ENCODE data around the gene AP3D1. TPM values are rescaled to one million over a fixed set of nuclear protein-coding genes. Genes with fewer than 3 reads are reported as not detected.

Gene AP3D1
- total RNA-seq, 2 experiments from 2014 or later, result 41.8 to 41.9 TPM

DNA sequence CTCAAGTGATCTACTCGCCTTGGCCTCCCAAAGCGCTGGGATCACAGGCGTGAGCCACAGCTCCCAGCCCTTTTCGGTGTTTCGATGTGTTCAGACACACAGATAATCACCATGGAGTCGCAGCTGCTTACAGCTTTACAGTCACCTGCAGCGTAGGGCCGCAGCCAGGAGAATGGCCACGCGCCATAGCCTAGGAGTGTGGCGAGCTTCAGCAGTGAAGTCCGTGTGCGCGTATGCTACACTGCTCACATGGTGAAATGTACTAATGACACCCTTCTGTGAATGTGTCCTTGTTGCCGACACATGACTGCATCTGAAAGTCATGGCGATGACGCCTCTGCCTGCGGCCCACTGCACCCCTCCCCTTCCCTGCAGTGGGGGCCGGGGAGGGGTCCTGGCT, 23.6 kb downstream of the AP3D1 start:
- no peak overlapping the region for H3K4me3 Mint-ChIP-seq
- no peaks in the 10 kb centered on the region for H3K9me3 ChIP-seq (ENCODE audit: control insufficient read depth in 1 of 2, insufficient read depth in 1 of 2, low read length in 2 of 2)
- H3K36me3 ChIP-seq (ENCODE audit: insufficient read depth, low read length), result peaks cover 71% of the 10 kb centered on the region

DNA sequence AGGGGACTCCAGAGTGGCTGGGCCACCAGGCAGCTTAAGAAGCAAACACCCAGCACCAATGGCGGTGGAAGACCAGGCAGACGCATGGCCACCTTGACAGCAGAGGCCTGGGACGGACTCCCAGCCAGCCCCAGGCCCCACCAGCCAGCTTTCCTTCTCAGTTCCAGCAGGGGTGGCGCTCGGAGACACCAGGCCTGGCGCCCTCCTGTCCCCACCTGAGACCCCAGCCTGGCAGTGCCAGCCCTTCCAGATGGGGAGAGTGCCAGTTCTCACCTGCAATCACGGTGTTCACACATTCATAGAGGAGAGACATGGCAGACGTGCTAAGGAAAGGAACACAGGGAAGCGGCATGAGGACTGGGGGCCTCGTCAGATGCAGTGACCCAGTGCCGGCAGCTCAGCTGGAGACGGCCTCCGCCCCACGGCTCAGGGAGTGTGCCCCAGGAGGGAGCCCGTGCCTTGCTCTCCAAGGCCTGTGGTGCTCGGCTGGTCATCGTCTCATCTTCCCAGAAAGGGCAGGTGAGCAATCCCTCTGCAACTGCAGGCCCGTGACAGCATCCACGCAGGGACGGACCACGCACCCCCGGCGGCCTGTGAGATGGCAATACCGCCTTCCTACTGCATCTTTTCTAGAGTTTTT, 24.4 kb downstream of the AP3D1 start:
- no peak for DNase-seq
- Mint-ChIP-seq H3K36me3 (ENCODE audit: low read depth) (peaks cover 36% of the 10 kb centered on the region), H3K4me1 (ENCODE audit: low read depth) (no peaks in the 10 kb centered on the region), H3K9me3 (no peaks in the 10 kb centered on the region), H3K27me3 (no peaks in the 10 kb centered on the region), H3K27ac (no peak overlapping the region), H3K4me3 (no peak overlapping the region)
- no peak for ATAC-seq (ENCODE audit: poor library complexity)
- Histone ChIP-seq H3K36me3 (ENCODE audit: insufficient read depth, low read length) (peaks cover 71% of the 10 kb centered on the region), H3K4me1 (ENCODE audit: insufficient read depth, low read length) (no peaks in the 10 kb centered on the region), H3K4me3 (ENCODE audit: low read length) (no peak overlapping the region), H3K27me3 (ENCODE audit: control insufficient read depth in 1 of 2, insufficient read depth in 2 of 2, low read length in 2 of 2) (no peaks in the 10 kb centered on the region), H3K27ac (ENCODE audit: low read depth in 1 of 2, low read length in 2 of 2) (no peak overlapping the region), H3K9me3 (ENCODE audit: control insufficient read depth in 1 of 2, insufficient read depth in 1 of 2, low read length in 2 of 2) (no peaks in the 10 kb centered on the region)
- CTCF ChIA-PET, result no interaction called here
- TF ChIP-seq, protein P1, sequence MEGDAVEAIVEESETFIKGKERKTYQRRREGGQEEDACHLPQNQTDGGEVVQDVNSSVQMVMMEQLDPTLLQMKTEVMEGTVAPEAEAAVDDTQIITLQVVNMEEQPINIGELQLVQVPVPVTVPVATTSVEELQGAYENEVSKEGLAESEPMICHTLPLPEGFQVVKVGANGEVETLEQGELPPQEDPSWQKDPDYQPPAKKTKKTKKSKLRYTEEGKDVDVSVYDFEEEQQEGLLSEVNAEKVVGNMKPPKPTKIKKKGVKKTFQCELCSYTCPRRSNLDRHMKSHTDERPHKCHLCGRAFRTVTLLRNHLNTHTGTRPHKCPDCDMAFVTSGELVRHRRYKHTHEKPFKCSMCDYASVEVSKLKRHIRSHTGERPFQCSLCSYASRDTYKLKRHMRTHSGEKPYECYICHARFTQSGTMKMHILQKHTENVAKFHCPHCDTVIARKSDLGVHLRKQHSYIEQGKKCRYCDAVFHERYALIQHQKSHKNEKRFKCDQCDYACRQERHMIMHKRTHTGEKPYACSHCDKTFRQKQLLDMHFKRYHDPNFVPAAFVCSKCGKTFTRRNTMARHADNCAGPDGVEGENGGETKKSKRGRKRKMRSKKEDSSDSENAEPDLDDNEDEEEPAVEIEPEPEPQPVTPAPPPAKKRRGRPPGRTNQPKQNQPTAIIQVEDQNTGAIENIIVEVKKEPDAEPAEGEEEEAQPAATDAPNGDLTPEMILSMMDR (IDR thresholded peaks at IDR 0.05), result no peak
- intact Hi-C loops (cut with DNase I, micrococcal nuclease), result no loop called here
- POLR2A ChIA-PET, result no interaction called here

More for the DNA sequence above, 23.6 kb downstream of the AP3D1 start:
- Histone ChIP-seq H3K27ac (ENCODE audit: low read depth in 1 of 2, low read length in 2 of 2) (no peak overlapping the region), H3K4me3 (ENCODE audit: low read length) (no peak overlapping the region), H3K4me1 (ENCODE audit: insufficient read depth, low read length) (no peaks in the 10 kb centered on the region), H3K27me3 (ENCODE audit: control insufficient read depth in 1 of 2, insufficient read depth in 2 of 2, low read length in 2 of 2) (no peaks in the 10 kb centered on the region)
- Mint-ChIP-seq H3K36me3 (ENCODE audit: low read depth) (peaks cover 40% of the 10 kb centered on the region), H3K27me3 (no peaks in the 10 kb centered on the region), H3K9me3 (no peaks in the 10 kb centered on the region), H3K4me1 (ENCODE audit: low read depth) (no peaks in the 10 kb centered on the region), H3K27ac (no peak overlapping the region)
- ATAC-seq (ENCODE audit: poor library complexity), result no peak
- CTCF ChIA-PET, result no interaction called here
- no peak for DNase-seq
- TF ChIP-seq, protein P1 (IDR thresholded peaks at IDR 0.05), result no peak
- POLR2A ChIA-PET, result no interaction called here
- intact Hi-C loops (cut with DNase I, micrococcal nuclease), result no loop called here

DNA sequence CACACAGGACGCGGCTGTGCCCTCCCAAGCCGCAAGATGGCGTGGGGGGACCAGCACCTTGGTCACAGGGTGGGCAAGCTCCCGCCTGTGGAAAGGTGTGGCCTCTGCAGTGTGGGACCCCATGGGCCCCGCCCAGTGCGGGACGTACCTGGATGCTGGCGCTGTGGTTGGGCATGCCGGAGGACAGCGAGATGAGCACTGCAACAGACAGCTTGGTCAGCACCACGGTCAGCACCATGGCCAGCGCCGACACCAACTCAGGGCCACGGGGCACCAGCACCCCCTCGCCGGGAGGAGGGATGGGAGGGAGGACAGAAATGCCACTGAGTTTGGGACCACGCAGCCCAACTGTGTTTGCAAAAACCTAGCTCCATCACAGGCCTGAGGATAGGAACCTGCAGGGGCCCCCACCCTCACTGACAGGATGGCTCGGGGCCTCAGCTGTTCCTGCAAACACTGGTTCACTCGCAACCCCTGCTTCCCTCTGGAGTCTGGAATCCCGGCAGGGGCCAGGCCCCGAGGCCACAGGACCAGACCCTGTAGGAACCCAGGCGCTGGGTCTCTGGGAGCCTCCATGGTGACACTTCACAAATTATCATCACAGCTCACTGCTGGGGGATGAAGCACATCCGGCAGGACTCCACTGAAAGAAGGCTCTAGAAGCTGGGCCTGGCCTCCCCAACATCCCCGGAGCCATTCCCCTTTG, 27.5 kb downstream of the AP3D1 start:
- Histone ChIP-seq H3K9me3 (ENCODE audit: control insufficient read depth in 1 of 2, insufficient read depth in 1 of 2, low read length in 2 of 2) (no peaks in the 10 kb centered on the region), H3K4me3 (ENCODE audit: low read length) (no peak overlapping the region), H3K27ac (ENCODE audit: low read depth in 1 of 2, low read length in 2 of 2) (no peak overlapping the region), H3K27me3 (ENCODE audit: control insufficient read depth in 1 of 2, insufficient read depth in 2 of 2, low read length in 2 of 2) (no peaks in the 10 kb centered on the region), H3K36me3 (ENCODE audit: insufficient read depth, low read length) (peaks cover 68% of the 10 kb centered on the region), H3K4me1 (ENCODE audit: insufficient read depth, low read length) (no peaks in the 10 kb centered on the region)
- CTCF ChIA-PET, result no interaction called here
- Mint-ChIP-seq H3K4me1 (ENCODE audit: low read depth) (no peaks in the 10 kb centered on the region), H3K36me3 (ENCODE audit: low read depth) (peaks cover 44% of the 10 kb centered on the region), H3K4me3 (no peak overlapping the region), H3K9me3 (no peaks in the 10 kb centered on the region), H3K27ac (no peak overlapping the region), H3K27me3 (no peaks in the 10 kb centered on the region)
- DNase-seq (peak in 3 of 14 experiments; percentile 11 to 34 (median 12)), ATAC-seq (ENCODE audit: poor library complexity) (peak; percentile 17)
- POLR2A ChIA-PET, result interaction anchor here (1.0 kb wide), 1 partner anchor 28 kb away, joined by 3 read pairs; no protein-coding TSS in a partner anchor
- intact Hi-C loops (cut with DNase I, micrococcal nuclease), result no loop called here
- TF ChIP-seq, protein P1 (IDR thresholded peaks at IDR 0.05), result no peak
